Hepatocyte (in vitro differentiated cells): Measurements from ENCODE around the gene SNX9. TPM values are rescaled to one million over a fixed set of nuclear protein-coding genes. Genes with fewer than 3 reads are reported as not detected.

Source experiments
- DNase-seq: peaks from one replicate; pipeline ENCODE4 v3.0.0-alpha.2; 2016; ENCODE audit warnings: low spot score
- H2AFZ ChIP-seq: fragments of 200-600 bp; sonication (generic); 2 replicates; pipeline ENCODE4 v1.6.0; 2016; ENCODE audit warnings: antibody characterized with exemption, mild to moderate bottlenecking
- H3K27ac ChIP-seq: fragments of 200-600 bp; sonication (generic); 2 replicates; pipeline ENCODE4 v1.5.1; 2016; ENCODE audit warnings: mild to moderate bottlenecking
- H3K27me3 ChIP-seq: fragments of 200-600 bp; sonication (generic); 2 replicates; pipeline ENCODE4 v1.6.1; 2016
- H3K36me3 ChIP-seq: fragments of 200-600 bp; sonication (generic); replicated peaks from 2 replicates; pipeline ENCODE4 v1.5.1; 2016; ENCODE audit warnings: low read depth; ENCODE audit not compliant: insufficient read depth
- H3K4me1 ChIP-seq: fragments of 200-600 bp; sonication (generic); 2 replicates; pipeline ENCODE4 v1.5.1; 2016; ENCODE audit warnings: mild to moderate bottlenecking, moderate library complexity; ENCODE audit not compliant: insufficient read depth
- H3K4me2 ChIP-seq: fragments of 200-600 bp; sonication (generic); 2 replicates; pipeline ENCODE4 v1.6.0; 2016
- H3K4me3 ChIP-seq: fragments of 200-600 bp; sonication (generic); 2 replicates; pipeline ENCODE4 v1.5.1; 2016; ENCODE audit warnings: mild to moderate bottlenecking
- H3K79me2 ChIP-seq: fragments of 200-600 bp; sonication (generic); 2 replicates; pipeline ENCODE4 v1.6.0; 2017; ENCODE audit warnings: mild to moderate bottlenecking
- H3K9me2 ChIP-seq: fragments of 200-600 bp; sonication (generic); replicated peaks from 2 replicates; pipeline ENCODE4 v1.6.0; 2017; ENCODE audit warnings: mild to moderate bottlenecking; ENCODE audit not compliant: insufficient read depth
- H3K9me3 ChIP-seq: fragments of 200-600 bp; sonication (generic); 2 replicates; pipeline ENCODE4 v1.5.1; 2016; ENCODE audit warnings: low read depth, mild to moderate bottlenecking
- H4K20me1 ChIP-seq: fragments of 200-600 bp; sonication (generic); 2 replicates; pipeline ENCODE4 v1.6.0; 2016; ENCODE audit warnings: mild to moderate bottlenecking; ENCODE audit not compliant: insufficient read depth, poor library complexity, severe bottlenecking
- CTCF ChIP-seq: fragments of 200-600 bp; sonication (generic); IDR thresholded peaks from 2 replicates; pipeline ENCODE4 v1.5.1; 2016; ENCODE audit warnings: antibody characterized with exemption, mild to moderate bottlenecking; ENCODE audit not compliant: poor library complexity
- EZH2 ChIP-seq: fragments of 200-600 bp; sonication (generic); IDR thresholded peaks from 2 replicates; pipeline ENCODE4 v1.6.1; 2016; ENCODE audit warnings: antibody characterized with exemption, mild to moderate bottlenecking, borderline replicate concordance
- EZH2phosphoT487 ChIP-seq: fragments of 200-600 bp; sonication (generic); IDR thresholded peaks from one replicate; pipeline ENCODE4 v1.6.1; 2018; ENCODE audit warnings: antibody characterized with exemption, mild to moderate bottlenecking, low read depth, moderate library complexity; ENCODE audit not compliant: unreplicated experiment, severe bottlenecking
- WGBS: methylation state at CpG from one replicate; pipeline ENCODE4 v1.1.6; 2016; ENCODE audit warnings: low lambda C conversion rate; ENCODE audit errors: missing lambda C conversion rate; 5-methylcytosine and 5-hydroxymethylcytosine counted together
- polyA plus RNA-seq: library from polyadenylated mRNA; unstranded; fragments of >200 nt; fragmentation: Nextera tagmentation; extraction: Ambion mirVana; gene quantifications from 2 replicates; pipeline ENCODE4 v1.2.1, GENCODE V29; 2016
- total RNA-seq: library from RNA; depleted of rRNA; stranded (reverse); fragments of >200 nt; gene quantifications from 2 replicates; pipeline ENCODE4 v1.2.3, GENCODE V29; 2014

Gene SNX9
- total and polyA plus RNA-seq, 2 experiments from 2014 or later: 34.1 to 34.7 TPM

- TF ChIP-seq EZH2 (no peak), CTCF (no peak), EZH2phosphoT487 (no peak)
- Histone ChIP-seq H3K27ac (no peak overlapping the region), H2AFZ (no peak overlapping the region), H3K36me3 (no peaks in the 10 kb centered on the region), H3K4me3 (no peak overlapping the region), H3K4me1 (peaks cover 14% of the 10 kb centered on the region), H3K9me2 (no peaks in the 10 kb centered on the region), H3K9me3 (no peaks in the 10 kb centered on the region), H3K27me3 (no peaks in the 10 kb centered on the region), H3K79me2 (peaks cover 84% of the 10 kb centered on the region), H4K20me1 (peaks cover 50% of the 10 kb centered on the region), H3K4me2 (no peak overlapping the region)
- 92% methylated on average over 6 of the region's 6 CpGs for WGBS
- no peak for DNase-seq
These were observed 42.2 kb downstream of the SNX9 start for GRCh38 chr6:157865249-157865648.

- Histone ChIP-seq H3K27ac (no peak overlapping the region), H3K9me3 (no peaks in the 10 kb centered on the region), H3K9me2 (no peaks in the 10 kb centered on the region), H3K27me3 (no peaks in the 10 kb centered on the region), H3K4me3 (no peak overlapping the region), H3K36me3 (no peaks in the 10 kb centered on the region), H2AFZ (no peak overlapping the region), H3K4me1 (no peaks in the 10 kb centered on the region), H4K20me1 (peaks cover 38% of the 10 kb centered on the region), H3K79me2 (peaks cover 70% of the 10 kb centered on the region), H3K4me2 (no peak overlapping the region)
- DNase-seq: no peak
- TF ChIP-seq CTCF: no peak
- 75% methylated on average over 5 of the region's 5 CpGs for WGBS
These were observed 44.1 kb downstream of the SNX9 start for GRCh38 chr6:157867155-157867559.

GRCh38 chr6:157867981-157868380 is 44.9 kb downstream of the SNX9 start:
- no peaks in the 10 kb centered on the region for H3K9me2 ChIP-seq
- no peaks in the 10 kb centered on the region for H3K4me1 ChIP-seq
- no peaks in the 10 kb centered on the region for H3K36me3 ChIP-seq
- no peak overlapping the region for H3K4me3 ChIP-seq
- H3K79me2 ChIP-seq: peaks cover 64% of the 10 kb centered on the region
- DNase-seq: no peak
- no peak overlapping the region for H3K4me2 ChIP-seq
- H3K27me3 ChIP-seq: no peaks in the 10 kb centered on the region
- peaks cover 30% of the 10 kb centered on the region for H4K20me1 ChIP-seq
- H2AFZ ChIP-seq: no peak overlapping the region
- TF ChIP-seq EZH2 (no peak), CTCF (no peak)
- no peaks in the 10 kb centered on the region for H3K9me3 ChIP-seq
- no peak overlapping the region for H3K27ac ChIP-seq

GRCh38 chr6:157868835-157869234 is 45.8 kb downstream of the SNX9 start:
- Histone ChIP-seq H3K4me1 (no peaks in the 10 kb centered on the region), H3K4me2 (no peak overlapping the region), H3K36me3 (no peaks in the 10 kb centered on the region), H3K4me3 (no peak overlapping the region), H3K79me2 (peaks cover 55% of the 10 kb centered on the region), H3K9me2 (no peaks in the 10 kb centered on the region), H3K27me3 (no peaks in the 10 kb centered on the region), H4K20me1 (peaks cover 21% of the 10 kb centered on the region), H3K27ac (no peak overlapping the region), H3K9me3 (no peaks in the 10 kb centered on the region), H2AFZ (no peak overlapping the region)
- 94% methylated on average over 10 of the region's 10 CpGs for WGBS
- TF ChIP-seq EZH2phosphoT487 (no peak), EZH2 (no peak), CTCF (no peak)
- no peak for DNase-seq
